Activated naive CD4-positive, alpha-beta T cell treated with anti-CD3 and anti-CD28 coated beads, Interleukin-2, amount 50 U/mL, for 24 hours (primary cell): ENCODE results near the gene TAT.

ENCODE experiments used
- H3K27ac Mint-ChIP-seq: one replicate; pipeline ENCODE4 v1.8.0; 2021; ENCODE audit warnings: mild to moderate bottlenecking, mixed read lengths
- H3K27me3 Mint-ChIP-seq: one replicate; pipeline ENCODE4 v1.8.0; 2021; ENCODE audit warnings: mixed read lengths
- H3K36me3 Mint-ChIP-seq: one replicate; pipeline ENCODE4 v1.8.0; 2021; ENCODE audit warnings: mixed read lengths
- H3K4me1 Mint-ChIP-seq: one replicate; pipeline ENCODE4 v1.8.0; 2021; ENCODE audit warnings: mixed read lengths
- H3K4me3 Mint-ChIP-seq: one replicate; pipeline ENCODE4 v1.8.0; 2021; ENCODE audit warnings: mild to moderate bottlenecking, mixed read lengths
- H3K9me3 Mint-ChIP-seq: one replicate; pipeline ENCODE4 v1.8.0; 2021; ENCODE audit warnings: mixed read lengths

The TAT gene

DNA sequence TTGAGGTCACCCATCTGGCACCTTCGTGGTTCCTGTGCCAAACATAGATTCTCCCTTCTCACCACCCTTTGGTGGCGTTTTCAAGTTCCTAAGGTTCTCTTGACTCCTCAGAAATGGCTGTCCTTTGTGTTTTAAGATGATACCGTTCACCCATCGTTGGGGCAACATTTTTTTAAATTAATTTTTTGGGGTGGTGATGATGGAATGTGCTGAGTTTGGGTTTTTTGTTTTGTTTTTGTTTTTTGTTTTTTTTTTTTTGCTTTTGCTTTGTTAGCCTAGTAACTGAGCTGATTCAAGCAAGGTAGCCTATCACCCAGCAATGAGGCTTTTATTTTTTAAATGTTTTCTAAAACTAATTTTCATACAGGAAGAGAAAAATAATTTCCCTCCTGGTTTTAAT is 48.0 kb downstream of the TAT start:
- Mint-ChIP-seq H3K36me3 (no peaks in the 10 kb centered on the region), H3K27ac (no peak overlapping the region), H3K27me3 (peaks cover 9% of the 10 kb centered on the region), H3K4me1 (no peaks in the 10 kb centered on the region), H3K4me3 (no peak overlapping the region), H3K9me3 (no peaks in the 10 kb centered on the region)

GRCh38 chr16:71528257-71528656 is 48.6 kb downstream of the TAT start:
- H3K9me3 Mint-ChIP-seq = no peaks in the 10 kb centered on the region
- no peak overlapping the region for H3K4me3 Mint-ChIP-seq
- peaks cover 9% of the 10 kb centered on the region for H3K27me3 Mint-ChIP-seq

DNA sequence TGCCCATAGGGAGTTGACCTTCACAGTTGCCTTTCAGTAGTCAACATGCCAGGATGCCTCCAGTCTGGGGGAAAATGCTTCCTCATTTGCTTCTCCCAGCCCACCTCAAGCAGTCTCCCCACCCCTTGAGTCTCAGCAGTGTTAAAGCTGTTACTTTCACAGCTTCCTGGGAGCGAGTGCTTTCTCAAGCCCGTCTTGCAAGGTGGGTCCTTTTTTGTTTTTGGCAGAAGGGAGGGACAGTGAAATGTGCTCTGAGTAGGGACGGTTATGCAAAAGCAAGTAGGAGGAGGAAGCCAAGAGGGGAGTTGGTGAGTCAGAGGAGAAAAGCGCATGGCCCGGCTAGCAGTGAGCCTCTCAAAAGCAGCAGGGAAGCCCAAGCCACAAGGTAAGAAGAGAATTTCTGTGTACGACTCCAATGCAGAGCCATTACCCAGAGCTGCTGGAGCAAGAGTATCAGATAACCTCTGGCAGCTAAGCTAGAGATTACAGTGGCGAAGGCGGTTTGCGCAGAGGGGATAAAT is 50.7 kb downstream of the TAT start, which contains the start of gene CHST4:
TSS of gene CHST4 (plus strand) at position 316 of the 521 bp plus-strand sequence. CDS start 10,252 bp downstream, outside the sequence.
- no peaks in the 10 kb centered on the region for H3K36me3 Mint-ChIP-seq
- peaks cover 9% of the 10 kb centered on the region for H3K27me3 Mint-ChIP-seq
- H3K4me3 Mint-ChIP-seq = no peak within 1 kb of the TSS
- no peaks in the 10 kb centered on the region for H3K9me3 Mint-ChIP-seq
- H3K4me1 Mint-ChIP-seq = no peaks in the 10 kb centered on the region
- no peak within 1 kb of the TSS for H3K27ac Mint-ChIP-seq

More at GRCh38 chr16:71528257-71528656, 48.6 kb downstream of the TAT start:
- no peaks in the 10 kb centered on the region for H3K36me3 Mint-ChIP-seq
- no peaks in the 10 kb centered on the region for H3K4me1 Mint-ChIP-seq
- H3K27ac Mint-ChIP-seq = no peak overlapping the region

GRCh38 chr16:71524566-71525553 is 52.0 kb downstream of the TAT start:
- no peaks in the 10 kb centered on the region for H3K36me3 Mint-ChIP-seq
- H3K4me1 Mint-ChIP-seq = no peaks in the 10 kb centered on the region
- H3K27ac Mint-ChIP-seq = no peak overlapping the region
- no peak overlapping the region for H3K4me3 Mint-ChIP-seq
- H3K27me3 Mint-ChIP-seq = peaks cover 9% of the 10 kb centered on the region
- H3K9me3 Mint-ChIP-seq = no peaks in the 10 kb centered on the region

DNA sequence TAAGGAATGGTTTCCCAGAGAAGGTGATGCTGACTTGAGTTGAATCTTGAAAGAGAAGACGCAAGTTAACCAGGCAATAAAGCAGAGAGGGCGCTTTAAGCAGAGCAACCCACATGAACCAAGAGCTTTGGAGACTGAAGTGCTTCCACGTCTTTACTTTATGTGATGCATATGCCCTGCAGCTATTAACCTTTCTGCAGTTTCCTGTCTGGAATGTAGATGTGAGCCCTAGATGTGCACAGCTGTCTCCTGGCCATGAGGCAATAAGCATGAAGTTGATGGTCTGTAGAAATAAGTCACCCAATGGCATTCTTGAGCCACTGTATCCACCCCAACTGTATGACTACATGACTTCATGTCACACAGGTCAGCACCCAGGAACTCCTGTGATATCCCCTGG is 56.3 kb downstream of the TAT start:
- H3K36me3 Mint-ChIP-seq = no peaks in the 10 kb centered on the region
- H3K9me3 Mint-ChIP-seq = no peaks in the 10 kb centered on the region
- H3K27ac Mint-ChIP-seq = no peak overlapping the region
- H3K27me3 Mint-ChIP-seq = no peaks in the 10 kb centered on the region
- no peaks in the 10 kb centered on the region for H3K4me1 Mint-ChIP-seq
- no peak overlapping the region for H3K4me3 Mint-ChIP-seq
